Activated T-helper 2 cell treated with anti-CD3 and anti-CD28 coated beads, Interferon-gamma antibody, Interleukin-2, Interleukin-4, amounts not matched to agents 10 μg/mL and 5 μg/mL and 100 μg/mL, durations not matched to agents 14 hours and 24 hours and 36 hours (primary cell): Measurements from ENCODE around the gene BABAM2. TPM values are rescaled to one million over a fixed set of nuclear protein-coding genes. Genes with fewer than 3 reads are reported as not detected.
A peak's percentile ranks its signal among the peaks of the same experiment; 100 is the strongest.

Experiments
- DNase-seq: peaks from one replicate; pipeline ENCODE4 v3.0.0; 2021; ENCODE audit warnings: low spot score
- H3K27ac Mint-ChIP-seq: one replicate; pipeline ENCODE4 v1.8.0; 2021; ENCODE audit warnings: mixed read lengths
- H3K27me3 Mint-ChIP-seq: one replicate; pipeline ENCODE4 v1.8.0; 2021; ENCODE audit warnings: low read depth, mixed read lengths
- H3K36me3 Mint-ChIP-seq: one replicate; pipeline ENCODE4 v1.8.0; 2021; ENCODE audit warnings: low read depth, mixed read lengths
- H3K4me1 Mint-ChIP-seq: one replicate; pipeline ENCODE4 v1.8.0; 2021; ENCODE audit warnings: low read depth, mixed read lengths
- H3K4me3 Mint-ChIP-seq: one replicate; pipeline ENCODE4 v1.8.0; 2021; ENCODE audit warnings: low read depth, mild to moderate bottlenecking, moderate library complexity, mixed read lengths
- H3K9me3 Mint-ChIP-seq: one replicate; pipeline ENCODE4 v1.8.0; 2021; ENCODE audit warnings: mixed read lengths
- intact Hi-C: fragments of 100-400 bp; cut with micrococcal nuclease; formaldehyde crosslinking; loops from one replicate; pipeline ENCODE4 v1.15.1; 2023
- total RNA-seq: library from RNA; stranded (reverse); gene quantifications from 2 replicates; pipeline ENCODE4 v1.2.3, GENCODE V29; 2022

Gene BABAM2
- total RNA-seq, 1 donor from 2014 or later, result 49.0 TPM

DNA sequence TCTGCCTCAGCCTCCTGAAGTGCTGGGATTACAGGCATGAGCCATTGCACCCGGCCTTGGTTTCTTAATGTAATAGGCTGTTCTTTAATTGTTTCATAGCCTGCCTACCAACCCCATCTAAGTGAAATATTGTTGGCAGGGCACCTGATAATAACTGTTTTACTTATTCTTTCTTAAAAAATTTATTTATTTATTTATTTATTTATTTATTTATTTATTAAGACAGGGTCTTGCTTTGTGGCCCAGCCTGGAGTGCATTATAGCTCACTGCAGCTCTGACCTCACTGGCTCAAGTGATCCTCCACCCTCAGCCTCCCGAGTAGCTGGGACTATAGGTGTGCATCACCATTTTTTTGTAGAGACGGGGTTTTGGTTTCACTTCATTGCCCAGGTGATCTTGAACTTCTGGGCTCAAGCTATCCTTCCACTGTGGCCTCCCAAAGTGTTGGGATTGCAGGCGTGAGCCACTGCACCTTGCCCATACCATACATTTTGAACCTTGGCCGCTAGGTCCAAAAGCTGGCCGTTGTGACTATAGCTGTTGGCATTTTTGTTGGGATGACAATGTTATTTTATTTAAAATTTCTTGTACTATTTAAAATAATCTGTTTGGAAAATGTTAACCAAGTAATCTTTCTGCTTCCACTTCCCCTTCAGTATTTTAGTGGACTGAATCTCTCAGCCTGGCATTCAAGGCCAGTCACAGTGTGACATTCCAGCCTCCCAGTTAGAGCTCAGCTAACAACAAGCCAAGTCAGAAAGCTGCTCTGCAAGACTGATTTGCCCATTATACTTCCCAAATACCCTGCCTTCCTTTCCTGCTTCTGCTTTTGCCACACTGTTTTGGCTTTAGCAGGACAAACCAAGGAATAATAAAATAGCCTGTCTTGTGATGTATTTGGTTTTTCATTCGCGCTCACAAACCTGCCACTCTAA, 52.4 kb downstream of the BABAM2 start:
- Mint-ChIP-seq H3K9me3 (no peaks in the 10 kb centered on the region), H3K4me1 (peaks cover 28% of the 10 kb centered on the region), H3K27ac (no peak overlapping the region), H3K4me3 (no peak overlapping the region), H3K36me3 (peaks cover 25% of the 10 kb centered on the region), H3K27me3 (no peaks in the 10 kb centered on the region)
- intact Hi-C loops, result no loop called here
- DNase-seq, result no peak

DNA sequence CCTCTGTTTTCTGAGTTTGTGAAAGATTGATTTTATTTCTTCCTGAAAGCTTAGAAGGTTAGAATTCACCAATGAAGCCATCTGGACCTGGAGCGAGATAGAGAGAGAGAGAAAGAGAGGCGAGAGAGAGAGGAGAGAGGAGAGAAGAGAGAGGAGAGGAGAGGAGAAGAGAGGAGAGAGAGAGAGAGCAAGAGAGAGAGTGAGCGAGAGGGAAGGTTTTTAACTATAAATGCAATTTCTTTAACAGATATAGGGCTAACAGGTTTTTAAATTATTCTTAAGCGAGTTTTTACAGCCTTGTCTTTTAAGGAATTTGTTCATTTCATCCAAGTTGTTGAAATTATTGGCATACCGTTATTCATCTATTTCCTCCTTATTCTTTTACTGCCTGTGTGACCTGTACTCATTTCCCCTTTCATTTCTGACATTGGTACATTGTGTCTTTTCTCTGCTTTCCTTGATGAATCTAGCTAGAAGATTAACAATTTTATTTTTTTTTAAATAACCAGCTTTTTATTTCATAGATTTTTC, 56.1 kb downstream of the BABAM2 start:
- Mint-ChIP-seq H3K4me3 (no peak overlapping the region), H3K36me3 (peaks cover 38% of the 10 kb centered on the region), H3K9me3 (peaks cover 8% of the 10 kb centered on the region), H3K27me3 (no peaks in the 10 kb centered on the region), H3K4me1 (peaks cover 42% of the 10 kb centered on the region), H3K27ac (no peak overlapping the region)
- DNase-seq, result no peak
- intact Hi-C loops, result no loop called here

DNA sequence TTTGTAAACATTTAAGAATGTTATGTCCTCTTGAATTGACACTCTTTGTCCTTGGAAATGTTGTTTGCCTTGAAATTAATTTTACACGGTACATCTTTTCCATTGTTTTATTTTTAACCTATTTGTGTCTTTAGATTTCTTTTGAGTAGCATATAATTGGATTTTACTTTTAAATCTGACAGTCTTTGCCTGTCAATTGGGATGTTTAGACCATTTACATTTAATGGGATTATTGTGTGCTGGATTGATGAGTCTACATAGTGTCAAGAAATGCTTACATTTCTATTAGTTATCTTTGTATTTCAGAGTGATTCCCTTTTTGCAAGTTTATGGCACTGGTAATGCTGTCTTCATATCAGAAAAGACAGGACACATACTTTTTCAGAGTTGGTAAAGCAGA, 61.5 kb downstream of the BABAM2 start:
- Mint-ChIP-seq H3K4me1 (peaks cover 72% of the 10 kb centered on the region), H3K9me3 (peaks cover 18% of the 10 kb centered on the region), H3K27me3 (no peaks in the 10 kb centered on the region), H3K36me3 (peaks cover 42% of the 10 kb centered on the region), H3K27ac (no peak overlapping the region), H3K4me3 (no peak overlapping the region)
- no peak for DNase-seq
- intact Hi-C loops, result no loop called here

DNA sequence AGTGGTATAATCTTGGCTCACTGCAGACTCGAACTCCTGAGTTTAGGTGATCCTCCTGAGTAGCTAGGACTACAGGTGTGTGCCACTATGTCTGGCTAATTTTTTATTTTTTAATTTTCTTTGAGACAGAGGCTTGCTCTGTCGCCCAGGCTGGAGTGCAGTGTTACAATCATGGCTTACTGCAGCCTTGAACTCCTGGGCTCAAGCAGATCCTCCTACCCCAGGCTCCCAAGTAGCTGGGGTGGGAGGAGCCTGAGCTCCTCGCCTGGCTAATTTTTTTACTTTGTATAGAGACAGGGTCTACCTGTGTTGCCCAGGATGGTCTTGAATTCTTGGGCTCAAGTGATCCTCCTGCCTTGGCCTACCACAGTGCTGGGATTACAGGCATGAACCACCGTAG, 62.5 kb downstream of the BABAM2 start:
- Mint-ChIP-seq H3K27me3 (no peaks in the 10 kb centered on the region), H3K4me1 (peaks cover 75% of the 10 kb centered on the region), H3K36me3 (peaks cover 52% of the 10 kb centered on the region), H3K9me3 (peaks cover 18% of the 10 kb centered on the region), H3K27ac (no peak overlapping the region), H3K4me3 (no peak overlapping the region)
- intact Hi-C loops, result no loop called here
- DNase-seq, result no peak

DNA sequence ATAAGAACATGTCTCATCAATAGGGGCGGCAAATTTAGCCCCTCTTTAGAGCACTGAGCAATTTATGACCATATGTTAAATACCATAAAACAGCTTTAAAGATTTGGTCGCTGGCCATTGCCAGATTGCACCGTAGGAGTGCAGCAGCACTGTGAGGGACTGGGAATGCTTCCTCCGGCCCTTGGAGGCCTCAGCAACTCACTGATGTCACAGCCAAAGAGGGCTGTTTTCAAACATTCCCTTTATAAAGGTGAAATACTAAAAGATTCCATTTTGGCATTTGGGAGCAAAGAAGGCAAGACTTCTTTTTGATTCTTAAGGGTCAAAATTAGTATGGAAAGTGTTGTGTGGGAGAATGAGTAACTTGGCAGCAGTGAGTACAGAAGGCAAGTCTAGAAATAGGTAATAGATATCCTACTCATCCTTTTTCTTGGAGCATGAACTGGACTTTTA, 63.7 kb downstream of the BABAM2 start:
- Mint-ChIP-seq H3K9me3 (peaks cover 18% of the 10 kb centered on the region), H3K36me3 (peaks cover 45% of the 10 kb centered on the region), H3K27ac (peak overlapping the region; percentile 48), H3K4me1 (peaks cover 77% of the 10 kb centered on the region), H3K27me3 (no peaks in the 10 kb centered on the region), H3K4me3 (no peak overlapping the region)
- no peak for DNase-seq
- intact Hi-C loops, result loop anchor here (2.0 kb wide), 2 partner anchors 51 to 61 kb away; no protein-coding TSS in a partner anchor

DNA sequence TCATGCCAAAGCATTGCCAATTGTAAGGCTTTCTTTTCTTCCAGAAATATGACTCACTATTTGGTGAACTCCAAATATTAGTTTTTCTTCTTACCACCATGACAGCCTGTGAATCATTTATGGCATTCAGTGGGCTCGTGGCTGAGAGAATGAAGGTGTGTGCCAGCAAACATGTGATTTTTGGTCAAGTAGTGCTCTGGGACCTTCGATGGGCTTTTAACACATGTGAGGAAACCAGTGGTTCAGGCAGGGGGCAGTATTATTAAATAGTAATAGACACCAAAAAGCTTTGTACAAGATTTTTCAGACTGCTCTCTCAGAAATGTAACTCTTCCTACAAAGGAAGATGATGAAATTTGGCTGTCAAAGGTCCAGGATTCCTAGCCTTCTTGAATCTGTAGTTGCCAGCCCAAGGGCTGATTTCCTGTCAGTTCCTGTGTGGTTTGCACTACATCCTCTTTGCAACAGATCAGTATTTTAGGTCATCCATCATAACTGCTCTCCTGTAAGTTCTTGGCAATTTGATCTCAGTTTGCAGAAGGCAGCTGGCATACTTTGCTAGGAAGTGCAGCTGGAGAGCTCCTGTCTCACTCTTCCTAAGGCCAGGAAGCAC, 64.3 kb downstream of the BABAM2 start:
- Mint-ChIP-seq H3K9me3 (peaks cover 18% of the 10 kb centered on the region), H3K4me3 (peak overlapping the region; percentile 53), H3K36me3 (peaks cover 41% of the 10 kb centered on the region), H3K4me1 (peaks cover 81% of the 10 kb centered on the region), H3K27ac (peak overlapping the region; percentile 72), H3K27me3 (no peaks in the 10 kb centered on the region)
- no peak for DNase-seq
- intact Hi-C loops, result loop anchor here (2.0 to 5.0 kb wide), 4 partner anchors 52 to 437 kb away; partner anchors contain the start of gene FOSL2

DNA sequence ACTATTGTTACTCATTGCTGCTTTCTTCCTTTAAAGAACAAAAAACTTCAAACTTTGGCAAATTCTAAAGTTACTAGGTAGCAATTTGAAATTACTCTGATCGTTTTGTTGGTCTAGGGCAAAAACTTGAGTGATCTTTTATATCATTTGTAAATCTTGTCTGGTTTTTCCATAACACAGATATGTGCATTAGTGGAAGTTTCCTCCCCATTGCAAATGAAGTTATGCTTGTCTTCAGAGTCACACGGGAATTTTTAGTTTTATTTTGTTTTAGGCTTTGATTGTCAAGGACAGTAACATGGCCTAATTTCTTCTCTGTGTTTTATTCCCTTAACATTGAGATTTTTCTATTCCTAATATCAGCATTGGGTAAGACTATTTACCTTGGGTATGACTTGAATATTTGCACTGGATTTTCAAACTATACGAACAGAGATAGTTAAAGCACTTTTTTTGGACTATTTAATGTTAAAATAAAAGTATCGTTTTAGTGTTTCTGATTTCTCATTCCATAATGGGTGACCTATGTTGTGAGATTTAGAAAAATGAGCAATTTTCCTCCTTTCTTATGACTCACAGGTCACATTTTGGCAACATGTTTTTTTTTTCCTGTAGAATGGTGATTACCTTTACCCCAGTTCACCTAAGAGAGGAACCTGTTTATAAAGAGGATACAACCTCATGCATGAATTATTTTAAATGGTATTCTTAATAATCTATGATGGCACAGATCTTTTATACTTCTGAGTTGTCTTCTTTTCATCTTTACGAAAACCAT, 65.0 kb downstream of the BABAM2 start:
- Mint-ChIP-seq H3K27ac (peak overlapping the region; percentile 72), H3K36me3 (peaks cover 40% of the 10 kb centered on the region), H3K27me3 (no peaks in the 10 kb centered on the region), H3K9me3 (peaks cover 18% of the 10 kb centered on the region), H3K4me3 (peak overlapping the region; percentile 53), H3K4me1 (peaks cover 85% of the 10 kb centered on the region)
- DNase-seq, result no peak
- intact Hi-C loops, result loop anchor here (1.0 to 5.0 kb wide), 5 partner anchors 49 to 437 kb away; partner anchors contain the start of gene FOSL2

DNA sequence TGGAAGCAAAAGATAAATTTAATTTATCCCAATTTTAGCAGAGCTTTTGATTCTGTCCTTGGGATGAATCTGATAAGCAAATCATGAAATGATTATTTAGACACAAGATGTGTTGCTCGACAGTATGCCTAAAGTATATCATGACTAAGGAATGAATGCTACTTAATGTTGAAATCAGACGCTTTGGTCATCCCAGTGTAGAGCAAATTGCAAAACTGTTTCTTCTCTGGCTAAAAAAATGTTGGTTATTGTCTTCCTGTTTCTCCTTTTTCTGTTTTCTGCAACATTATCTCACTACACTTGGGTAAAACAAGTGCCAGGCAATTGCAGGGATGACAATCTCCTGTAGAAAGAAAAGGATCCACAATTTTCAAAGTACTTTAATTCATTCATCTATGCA, 66.4 kb downstream of the BABAM2 start:
- H3K4me1 Mint-ChIP-seq, result peaks cover 85% of the 10 kb centered on the region
- H3K27ac Mint-ChIP-seq, result no peak overlapping the region
- H3K36me3 Mint-ChIP-seq, result peaks cover 29% of the 10 kb centered on the region
- intact Hi-C loops, result loop anchor here (1.0 to 5.0 kb wide), 3 partner anchors 47 to 435 kb away; partner anchors contain the start of gene FOSL2
- no peaks in the 10 kb centered on the region for H3K27me3 Mint-ChIP-seq
- no peak for DNase-seq
- no peak overlapping the region for H3K4me3 Mint-ChIP-seq
- peaks cover 8% of the 10 kb centered on the region for H3K9me3 Mint-ChIP-seq

DNA sequence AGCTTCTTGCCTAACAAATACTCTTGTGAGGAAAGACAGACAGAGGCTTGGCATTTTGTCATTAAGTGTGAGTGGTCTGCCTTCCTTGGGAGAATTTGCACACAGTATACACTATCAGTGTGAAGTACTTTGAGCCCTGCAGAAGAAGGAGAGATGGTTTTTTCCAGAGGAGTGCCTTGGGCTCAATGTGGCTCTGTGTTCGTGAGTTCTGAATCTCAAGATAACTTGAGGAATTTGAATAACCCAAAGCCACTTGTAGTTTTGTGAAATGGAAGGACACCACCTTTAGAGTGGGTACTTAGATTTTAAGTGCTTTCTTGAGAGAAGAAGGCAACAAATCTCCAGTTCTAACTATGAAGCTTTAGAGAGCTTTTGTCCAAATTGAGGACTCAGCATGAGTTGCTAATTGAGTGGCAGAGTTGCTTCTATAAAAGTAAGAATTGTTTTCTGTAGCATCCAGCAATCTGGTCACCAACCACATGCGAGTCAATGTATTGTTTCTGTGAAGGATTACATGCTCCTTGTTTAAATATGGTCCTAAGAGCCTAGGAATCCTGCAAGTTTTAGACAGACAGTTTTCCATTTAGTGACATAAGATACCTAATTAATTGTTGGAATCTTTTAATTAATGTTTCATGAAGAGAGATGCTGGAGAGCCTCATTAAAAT, 68.3 kb downstream of the BABAM2 start:
- H3K4me3 Mint-ChIP-seq, result peak overlapping the region; percentile 68
- H3K4me1 Mint-ChIP-seq, result peaks cover 76% of the 10 kb centered on the region
- H3K36me3 Mint-ChIP-seq, result peaks cover 27% of the 10 kb centered on the region

DNA sequence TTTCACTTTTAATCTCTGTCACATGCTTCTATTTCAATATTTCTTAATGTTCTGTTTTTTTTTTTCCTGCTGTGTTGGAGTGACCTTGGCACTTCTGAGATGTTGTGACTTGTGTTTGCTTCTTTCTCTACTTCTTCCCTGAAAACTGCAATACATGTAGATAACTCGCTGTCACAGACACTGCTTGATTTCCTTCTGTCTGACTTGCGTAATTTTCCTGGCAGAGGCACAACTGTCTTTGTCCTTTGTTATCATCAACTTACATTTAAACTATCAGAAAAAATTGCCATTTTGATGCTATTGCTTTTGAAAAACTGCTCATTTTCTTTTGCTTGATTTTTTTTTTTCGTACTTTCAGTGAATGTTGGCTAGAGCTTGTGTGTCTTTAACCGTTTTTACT, 69.0 kb downstream of the BABAM2 start:
- intact Hi-C loops, result loop anchor here (5.0 kb wide), 2 partner anchors 318 to 433 kb away; partner anchors contain the start of gene FOSL2
- H3K36me3 Mint-ChIP-seq, result peaks cover 33% of the 10 kb centered on the region
- no peak for DNase-seq
- no peak overlapping the region for H3K4me3 Mint-ChIP-seq
- peaks cover 10% of the 10 kb centered on the region for H3K9me3 Mint-ChIP-seq
- H3K27me3 Mint-ChIP-seq, result no peaks in the 10 kb centered on the region
- peaks cover 72% of the 10 kb centered on the region for H3K4me1 Mint-ChIP-seq
- peak overlapping the region; percentile 83 for H3K27ac Mint-ChIP-seq

More for the DNA sequence above, 68.3 kb downstream of the BABAM2 start:
- no peak for DNase-seq
- Mint-ChIP-seq H3K9me3 (peaks cover 3% of the 10 kb centered on the region), H3K27me3 (no peaks in the 10 kb centered on the region), H3K27ac (peak overlapping the region; percentile 81)
- intact Hi-C loops, result loop anchor here (5.0 kb wide), 2 partner anchors 318 to 433 kb away; partner anchors contain the start of gene FOSL2

DNA sequence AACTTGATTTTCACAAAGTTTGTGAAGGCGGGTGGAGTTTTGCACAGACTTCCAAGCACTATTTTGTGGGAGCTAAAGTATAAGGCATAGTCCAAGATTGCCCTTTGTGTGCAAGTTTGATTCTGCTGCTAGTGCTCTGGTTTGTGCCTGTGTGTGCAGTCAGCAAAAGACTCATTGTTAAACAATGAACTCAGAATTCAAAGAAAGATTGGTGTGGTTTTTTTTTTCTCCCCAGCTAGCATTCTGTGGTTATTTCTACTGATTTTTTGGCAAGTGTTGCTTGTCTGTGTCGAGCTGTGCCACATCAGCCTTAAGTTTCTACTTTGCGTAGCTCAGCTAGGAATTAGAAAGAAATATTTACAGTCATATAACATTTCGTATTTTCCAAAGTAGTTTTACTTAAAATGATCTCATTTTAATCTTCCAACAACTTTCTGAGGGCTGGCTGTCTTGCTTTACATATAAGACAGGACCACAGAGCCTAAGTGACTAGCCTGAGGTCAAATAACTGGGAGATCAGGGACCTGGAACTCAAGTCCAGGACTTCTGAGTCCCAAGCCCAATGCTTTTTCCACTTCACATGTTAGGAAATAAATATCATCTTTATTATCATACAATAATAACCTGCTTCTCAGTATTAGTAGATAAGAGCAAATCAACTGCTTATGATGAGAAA, 69.8 kb downstream of the BABAM2 start:
- Mint-ChIP-seq H3K9me3 (peaks cover 11% of the 10 kb centered on the region), H3K4me3 (peak overlapping the region; percentile 27), H3K36me3 (peaks cover 34% of the 10 kb centered on the region), H3K27me3 (no peaks in the 10 kb centered on the region), H3K4me1 (peaks cover 69% of the 10 kb centered on the region), H3K27ac (peak overlapping the region; percentile 83)
- peak; percentile 21 for DNase-seq
- intact Hi-C loops, result loop anchor here (2.0 to 5.0 kb wide), 2 partner anchors 16 to 487 kb away; no protein-coding TSS in a partner anchor
